Measurements from ENCODE around the gene ALDH3B1.

GRCh38 chr11:68003846-68004550 lies 6.1 kb upstream of the ALDH3B1 start, which contains the start of gene UNC93B1:
- TF ChIP-seq CTCF (IDR thresholded peaks at IDR 0.05; ENCODE audit: low read depth, low read length) = no peak
- no peak for TF ChIP-seq EZH2phosphoT487 (IDR thresholded peaks at IDR 0.05; ENCODE audit: low read depth)
